ENCODE data around the gene MZT1.

MZT1 gene

DNA sequence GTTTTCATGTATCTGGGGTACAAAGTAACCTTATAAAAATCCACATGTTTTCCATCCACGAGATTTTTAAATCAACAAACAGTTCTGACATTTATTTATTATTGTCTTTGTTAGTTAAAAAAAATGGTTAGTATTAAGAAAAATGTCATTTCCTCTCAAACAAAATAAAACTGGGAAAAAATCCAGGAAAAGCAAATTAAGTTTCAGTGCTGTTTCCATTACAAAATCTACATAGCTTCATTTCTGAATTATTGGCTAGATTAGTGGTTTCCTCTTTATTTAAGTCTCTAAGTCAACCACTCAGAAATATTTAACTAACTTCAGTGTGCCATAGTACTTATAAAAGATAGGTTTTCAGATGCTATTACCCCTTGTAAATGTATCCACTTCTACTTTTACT lies 49.1 kb downstream of the MZT1 start:
- DNase-seq = no peak

DNA sequence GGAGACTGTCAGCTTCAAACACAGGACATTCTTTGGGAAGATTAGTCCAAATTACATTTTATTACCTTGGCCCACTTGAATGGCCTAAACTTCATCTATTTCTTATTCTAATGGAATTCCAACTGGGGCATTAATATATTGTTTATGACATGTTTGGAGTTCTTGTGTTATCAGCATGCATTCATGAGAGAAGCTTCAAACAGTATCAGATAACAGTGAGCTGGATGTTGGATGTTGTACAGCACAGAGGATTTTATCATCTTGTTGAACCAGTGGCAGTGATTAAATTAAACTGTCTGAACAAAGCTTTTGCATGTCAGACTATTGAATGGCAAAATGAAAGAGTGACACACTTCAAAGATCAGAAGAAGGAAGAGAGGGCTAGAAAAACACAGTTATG lies 50.0 kb downstream of the MZT1 start:
- no peak for DNase-seq

DNA sequence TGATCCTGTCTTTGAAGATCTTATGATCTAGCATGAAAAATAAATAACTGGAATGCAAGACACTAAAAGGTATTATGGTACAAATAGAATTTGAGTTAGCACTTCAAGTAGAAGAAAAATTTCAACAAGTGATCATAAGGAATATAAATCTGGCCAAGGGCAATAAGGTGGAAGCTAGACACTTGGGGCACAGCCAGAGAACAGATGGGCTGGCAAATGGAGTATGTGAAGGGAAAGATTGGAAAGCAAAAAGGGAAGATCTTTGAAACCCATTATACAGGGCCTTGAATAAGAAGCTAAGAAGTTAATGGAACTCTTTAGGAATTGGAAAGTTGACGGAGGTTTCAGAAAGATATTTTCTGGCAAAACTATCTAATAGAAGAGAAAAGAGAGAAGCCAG lies 61.0 kb downstream of the MZT1 start:
- DNase-seq = no peak

DNA sequence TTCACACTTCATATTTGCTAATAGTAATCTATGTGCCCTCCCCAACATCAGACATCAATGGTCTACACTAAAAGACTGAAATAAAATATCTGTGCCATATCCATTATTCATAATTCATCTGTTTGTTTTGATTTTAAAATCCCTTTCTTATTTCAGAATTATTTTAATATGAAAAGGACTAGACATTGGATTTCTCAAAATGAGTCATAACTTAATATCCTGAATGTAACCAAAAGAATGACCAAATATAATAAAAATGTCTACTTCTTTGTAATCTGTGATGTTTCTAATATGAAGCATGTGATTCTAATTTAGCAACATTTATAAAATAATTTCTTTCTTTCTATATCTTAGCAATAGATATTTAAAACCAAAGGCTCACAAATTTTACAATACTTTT lies 64.9 kb downstream of the MZT1 start:
- DNase-seq = no peak

Data from NCI-H1105 (cell line).